ENCODE results near the gene PTPRN2. TPM values are rescaled to one million over a fixed set of nuclear protein-coding genes. Genes with fewer than 3 reads are reported as not detected.

Gene PTPRN2
- total RNA-seq, 1 donor from 2014 or later, result 15.4 TPM

DNA sequence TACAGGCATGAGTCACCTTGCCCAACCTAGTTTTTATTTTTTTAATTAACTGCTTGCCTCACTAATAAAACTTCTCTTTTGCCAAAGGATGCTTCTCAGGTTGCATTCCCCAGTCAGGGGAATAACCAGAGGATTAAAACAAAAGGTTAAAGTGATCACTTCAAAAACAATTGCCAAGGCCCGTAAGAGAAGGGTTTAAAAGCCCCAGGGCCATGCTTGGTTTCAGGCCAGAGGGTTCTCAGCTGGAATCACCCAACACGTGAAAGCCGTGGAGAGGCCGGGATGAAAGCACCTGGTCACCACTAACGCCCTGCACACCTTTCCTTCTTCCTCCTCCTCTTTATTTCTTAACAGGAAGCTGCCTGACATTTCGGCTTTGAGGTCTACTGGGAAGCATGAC lies 587.5 kb downstream of the PTPRN2 start:
- TF ChIP-seq, protein P1, sequence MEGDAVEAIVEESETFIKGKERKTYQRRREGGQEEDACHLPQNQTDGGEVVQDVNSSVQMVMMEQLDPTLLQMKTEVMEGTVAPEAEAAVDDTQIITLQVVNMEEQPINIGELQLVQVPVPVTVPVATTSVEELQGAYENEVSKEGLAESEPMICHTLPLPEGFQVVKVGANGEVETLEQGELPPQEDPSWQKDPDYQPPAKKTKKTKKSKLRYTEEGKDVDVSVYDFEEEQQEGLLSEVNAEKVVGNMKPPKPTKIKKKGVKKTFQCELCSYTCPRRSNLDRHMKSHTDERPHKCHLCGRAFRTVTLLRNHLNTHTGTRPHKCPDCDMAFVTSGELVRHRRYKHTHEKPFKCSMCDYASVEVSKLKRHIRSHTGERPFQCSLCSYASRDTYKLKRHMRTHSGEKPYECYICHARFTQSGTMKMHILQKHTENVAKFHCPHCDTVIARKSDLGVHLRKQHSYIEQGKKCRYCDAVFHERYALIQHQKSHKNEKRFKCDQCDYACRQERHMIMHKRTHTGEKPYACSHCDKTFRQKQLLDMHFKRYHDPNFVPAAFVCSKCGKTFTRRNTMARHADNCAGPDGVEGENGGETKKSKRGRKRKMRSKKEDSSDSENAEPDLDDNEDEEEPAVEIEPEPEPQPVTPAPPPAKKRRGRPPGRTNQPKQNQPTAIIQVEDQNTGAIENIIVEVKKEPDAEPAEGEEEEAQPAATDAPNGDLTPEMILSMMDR (conservative IDR thresholded peaks at IDR 0.05), result no peak
- no peak overlapping the region for H3K27ac Mint-ChIP-seq
- H3K36me3 Mint-ChIP-seq, result no peaks in the 10 kb centered on the region
- no peaks in the 10 kb centered on the region for H3K4me1 Mint-ChIP-seq (ENCODE audit: unreplicated experiment)
- DNase-seq (ENCODE audit: extremely low spot score, unreplicated experiment), result no peak
- no peak overlapping the region for H3K4me3 Mint-ChIP-seq
- peaks cover 2% of the 10 kb centered on the region for H3K27me3 Mint-ChIP-seq
- H3K9me3 Mint-ChIP-seq, result no peaks in the 10 kb centered on the region

DNA sequence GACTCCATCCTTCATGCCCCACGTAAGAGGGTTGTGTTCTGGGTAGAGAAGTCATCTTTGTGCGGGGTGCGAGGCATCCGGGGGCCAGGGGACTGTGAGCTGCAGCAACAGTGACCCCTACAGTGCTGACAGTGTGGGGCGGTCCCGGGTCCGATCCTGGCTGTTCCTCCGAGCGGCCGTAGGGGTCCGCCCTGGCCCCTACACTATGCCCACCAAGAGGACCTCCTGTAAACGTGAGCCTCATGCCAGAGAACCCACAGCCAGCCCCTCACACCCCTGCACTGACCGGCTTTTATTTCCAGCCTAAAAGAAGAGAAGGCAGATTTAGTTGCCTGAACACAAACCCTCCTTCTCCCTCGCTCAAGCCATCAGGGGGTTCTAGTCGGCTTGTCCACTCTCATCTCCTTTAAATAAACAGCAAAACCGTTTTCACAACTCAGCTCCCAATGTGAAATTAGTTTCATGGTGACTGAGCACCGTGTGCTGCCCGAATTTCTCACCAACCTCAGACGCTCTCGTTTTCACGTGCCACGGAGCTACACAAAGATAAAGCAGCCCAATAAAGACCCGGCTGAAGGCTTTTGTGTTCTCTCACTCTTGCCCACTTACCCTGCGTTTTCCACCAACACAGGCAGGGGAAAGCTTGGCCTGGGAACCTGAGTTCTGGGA lies 588.6 kb downstream of the PTPRN2 start:
- no peak for DNase-seq (ENCODE audit: extremely low spot score, unreplicated experiment)
- no peaks in the 10 kb centered on the region for H3K9me3 Mint-ChIP-seq
- no peak overlapping the region for H3K27ac Mint-ChIP-seq
- no peak overlapping the region for H3K4me3 Mint-ChIP-seq
- no peaks in the 10 kb centered on the region for H3K4me1 Mint-ChIP-seq (ENCODE audit: unreplicated experiment)
- TF ChIP-seq, protein P1 (conservative IDR thresholded peaks at IDR 0.05), result no peak
- no peaks in the 10 kb centered on the region for H3K36me3 Mint-ChIP-seq
- H3K27me3 Mint-ChIP-seq, result peaks cover 5% of the 10 kb centered on the region

DNA sequence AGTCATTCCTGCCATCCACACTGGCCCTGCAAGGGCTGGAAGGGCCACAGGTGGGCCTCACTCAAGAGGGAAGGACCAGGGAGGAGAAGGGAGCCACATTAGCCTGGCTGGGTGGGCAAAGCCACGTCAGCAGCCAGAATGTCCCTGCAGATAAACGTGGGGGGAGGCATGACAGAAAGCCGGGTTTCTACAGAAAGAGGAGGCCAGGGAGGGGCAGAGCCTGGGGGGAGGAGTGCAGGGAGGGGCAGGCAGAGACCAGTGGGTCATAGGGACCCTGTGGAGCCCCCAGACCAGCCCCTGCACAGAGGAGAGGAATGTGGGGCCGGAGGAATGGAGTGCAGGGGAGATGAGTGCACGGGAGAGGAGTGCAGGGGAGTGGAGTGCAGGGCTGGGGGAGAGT lies 590.2 kb downstream of the PTPRN2 start:
- Mint-ChIP-seq H3K27me3 (peaks cover 6% of the 10 kb centered on the region), H3K36me3 (no peaks in the 10 kb centered on the region), H3K4me3 (no peak overlapping the region), H3K9me3 (no peaks in the 10 kb centered on the region), H3K27ac (no peak overlapping the region), H3K4me1 (ENCODE audit: unreplicated experiment) (no peaks in the 10 kb centered on the region)
- DNase-seq (ENCODE audit: extremely low spot score, unreplicated experiment), result no peak
- TF ChIP-seq, protein P1 (conservative IDR thresholded peaks at IDR 0.05), result no peak

DNA sequence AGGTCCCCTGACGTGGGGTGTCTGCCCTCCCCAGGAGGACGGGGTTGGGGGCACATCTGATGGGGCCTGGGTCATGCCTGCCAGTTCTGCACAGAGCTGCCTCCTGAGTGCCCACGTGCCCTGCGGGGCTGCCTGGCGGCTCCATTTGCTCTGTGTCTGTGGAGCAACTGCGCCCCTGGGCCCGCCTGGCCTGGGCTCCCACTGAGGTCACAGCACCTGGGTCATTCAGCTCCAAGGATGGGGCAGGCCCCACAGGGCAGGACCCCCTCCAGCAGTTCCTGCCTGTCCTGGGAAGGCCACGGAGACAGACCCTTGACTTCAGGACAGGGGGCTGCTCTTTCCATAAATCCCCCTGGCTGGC lies 590.6 kb downstream of the PTPRN2 start:
- TF ChIP-seq, protein P1 (conservative IDR thresholded peaks at IDR 0.05), result no peak
- H3K4me3 Mint-ChIP-seq, result no peak overlapping the region

DNA sequence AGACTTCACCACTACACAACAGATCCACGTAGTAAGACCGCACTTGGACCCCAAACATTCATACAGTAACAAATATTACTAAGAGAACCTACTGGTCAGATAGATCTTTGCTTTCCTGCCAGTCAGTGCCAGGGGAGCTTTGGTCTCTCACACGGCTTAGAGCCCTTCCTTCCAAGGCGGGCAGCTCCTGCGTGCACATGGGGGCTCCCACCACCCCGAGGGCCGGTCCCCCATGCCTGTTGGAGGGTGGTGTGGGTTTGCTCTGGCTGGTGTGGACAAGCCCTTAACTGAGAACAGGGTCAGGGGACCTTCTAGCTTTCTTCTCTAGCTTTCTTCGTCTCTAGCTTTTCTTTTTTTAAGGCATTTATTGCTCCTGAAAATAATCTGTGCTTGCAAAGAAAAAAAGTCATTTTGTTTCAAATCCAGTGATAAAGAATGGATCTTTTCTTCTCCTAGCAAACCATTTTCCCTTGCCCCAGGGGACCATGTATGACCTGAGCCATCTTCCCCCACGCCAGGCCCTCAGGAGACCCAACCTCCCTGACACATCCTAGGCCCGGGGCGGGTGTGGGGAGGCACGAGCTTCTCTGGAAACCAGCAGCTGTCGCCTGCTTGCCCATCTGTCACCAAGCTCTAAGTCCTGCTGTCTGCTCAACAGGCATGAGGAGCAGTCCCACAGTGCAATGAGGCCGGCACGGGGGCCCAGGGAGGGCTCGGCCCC lies 591.1 kb downstream of the PTPRN2 start:
- Mint-ChIP-seq H3K4me1 (ENCODE audit: unreplicated experiment) (no peaks in the 10 kb centered on the region), H3K4me3 (no peak overlapping the region), H3K36me3 (no peaks in the 10 kb centered on the region), H3K9me3 (no peaks in the 10 kb centered on the region), H3K27me3 (peaks cover 6% of the 10 kb centered on the region), H3K27ac (no peak overlapping the region)
- DNase-seq (ENCODE audit: extremely low spot score, unreplicated experiment), result no peak
- TF ChIP-seq, protein P1 (conservative IDR thresholded peaks at IDR 0.05), result no peak

More for the DNA sequence above, 590.6 kb downstream of the PTPRN2 start:
- DNase-seq (ENCODE audit: extremely low spot score, unreplicated experiment), result no peak
- H3K36me3 Mint-ChIP-seq, result no peaks in the 10 kb centered on the region
- H3K27me3 Mint-ChIP-seq, result peaks cover 6% of the 10 kb centered on the region
- H3K9me3 Mint-ChIP-seq, result no peaks in the 10 kb centered on the region
- H3K27ac Mint-ChIP-seq, result no peak overlapping the region
- no peaks in the 10 kb centered on the region for H3K4me1 Mint-ChIP-seq (ENCODE audit: unreplicated experiment)

Data from type B pancreatic cell (in vitro differentiated cells).